Measurements from ENCODE around the gene DUOX1.

Gene DUOX1

GRCh38 chr15:45106002-45106790 is 23.6 kb upstream of the DUOX1 start:
- no peak for DNase-seq (ENCODE audit: low read depth in 2 of 2)

- no peak for DNase-seq (ENCODE audit: low read depth in 2 of 2)
Observed at GRCh38 chr15:45107941-45108630, 21.7 kb upstream of the DUOX1 start.

GRCh38 chr15:45110256-45110820 is 19.5 kb upstream of the DUOX1 start:
- no peak for DNase-seq (ENCODE audit: low read depth in 2 of 2)

- no peak for DNase-seq (ENCODE audit: low read depth in 2 of 2)
Observed at GRCh38 chr15:45111390-45112142, 18.2 kb upstream of the DUOX1 start.

GRCh38 chr15:45112143-45112590 is 17.6 kb upstream of the DUOX1 start:
- no peak for DNase-seq (ENCODE audit: low read depth in 2 of 2)

- no peak for DNase-seq (ENCODE audit: low read depth in 2 of 2)
Observed at GRCh38 chr15:45112591-45113379, 17.0 kb upstream of the DUOX1 start.

GRCh38 chr15:45113380-45113990 is 16.3 kb upstream of the DUOX1 start:
- no peak for DNase-seq (ENCODE audit: low read depth in 2 of 2)

- DNase-seq (ENCODE audit: low read depth in 2 of 2): no peak
Observed at GRCh38 chr15:45114076-45114750, 15.6 kb upstream of the DUOX1 start, which contains the start of the genes DUOX2 and DUOXA2. DUOX2 (minus strand) TSS chr15:45114172; CDS start chr15:45113411, 761 bp downstream. DUOXA2 (plus strand) TSS chr15:45114326; CDS start chr15:45114606, 280 bp downstream.

- DNase-seq (ENCODE audit: low read depth in 2 of 2): no peak
Observed at GRCh38 chr15:45114751-45115085, 15.1 kb upstream of the DUOX1 start.

GRCh38 chr15:45115312-45115820 is 14.4 kb upstream of the DUOX1 start:
- DNase-seq (ENCODE audit: low read depth in 2 of 2): no peak

- no peak for DNase-seq (ENCODE audit: low read depth in 2 of 2)
Observed at GRCh38 chr15:45116006-45116481, 13.8 kb upstream of the DUOX1 start.

- no peak for DNase-seq (ENCODE audit: low read depth in 2 of 2)
Observed at GRCh38 chr15:45116482-45117307, 13.1 kb upstream of the DUOX1 start.

- no peak for DNase-seq (ENCODE audit: low read depth in 2 of 2)
Observed at GRCh38 chr15:45117308-45118130, 12.3 kb upstream of the DUOX1 start.

GRCh38 chr15:45118131-45118588 is 11.6 kb upstream of the DUOX1 start:
- DNase-seq (ENCODE audit: low read depth in 2 of 2): peak; percentile 70 to 75

- DNase-seq (ENCODE audit: low read depth in 2 of 2): no peak
Observed at GRCh38 chr15:45118996-45119395, 10.8 kb upstream of the DUOX1 start.

- no peak for DNase-seq (ENCODE audit: low read depth in 2 of 2)
Observed at GRCh38 chr15:45120081-45120972, 9.5 kb upstream of the DUOX1 start.

GRCh38 chr15:45121020-45121419 is 8.8 kb upstream of the DUOX1 start:
- no peak for DNase-seq (ENCODE audit: low read depth in 2 of 2)

Data from stimulated activated CD8-positive, alpha-beta memory T cell treated with anti-CD3 and anti-CD28 coated beads, Interleukin-2, amount 100 ng/mL, for 48 hours (primary cell).